Tibial artery (tissue), 4 donors: ENCODE results near the gene PCNX3.

Experiments
- DNase-seq, 2 donors: peaks; one replicate each; pipeline ENCODE4 v3.0.0-alpha.2; 2019
- H3K27ac ChIP-seq, 2 donors: fragments of 200-600 bp; sonication (generic) in 1 of 2; 1 replicate in 1 of 2; 2 replicates in 1 of 2; pipeline ENCODE4 v1.5.1; 2018 to 2019; ENCODE audit warnings: mild to moderate bottlenecking in 1 of 2
- H3K27me3 ChIP-seq, 2 donors: fragments of 200-600 bp; sonication (generic) in 1 of 2; one replicate each; pipeline versions ENCODE4 v1.5.1 to v1.6.0; 2016 to 2019
- H3K36me3 ChIP-seq, 3 donors: fragments of 200-600 bp; sonication (generic) in 2 of 3; one replicate each; pipeline ENCODE4 v1.5.1; 2016 to 2019; ENCODE audit warnings: mild to moderate bottlenecking in 2 of 3
- H3K4me1 ChIP-seq, 4 donors: fragments of 200-600 bp; sonication (generic) in 2 of 4; 1 replicate in 3 of 4; 2 replicates in 1 of 4; pipeline ENCODE4 v1.5.1; 2016 to 2019
- H3K4me3 ChIP-seq, 2 donors: fragments of 200-600 bp; sonication (generic) in 1 of 2; 1 replicate in 1 of 2; 2 replicates in 1 of 2; pipeline ENCODE4 v1.5.1; 2018 to 2019; ENCODE audit warnings: mild to moderate bottlenecking in 2 of 2
- H3K9me3 ChIP-seq, 3 donors: fragments of 200-600 bp; sonication (generic) in 1 of 3; one replicate each; pipeline ENCODE4 v1.5.1; 2016 to 2019
- intact Hi-C: fragments of 100-400 bp; cut with DNase I; formaldehyde crosslinking; loops from one replicate; pipeline ENCODE4 v1.15.0; 2023; ENCODE audit warnings: low total_unique reads
- TF ChIP-seq, protein P1 (sequence below), 2 experiments: fragments of 200-600 bp in 1 of 2; fragments of 450-650 bp in 1 of 2; IDR thresholded peaks; one replicate each; pipeline ENCODE4 v1.5.1; 2017 to 2019; ENCODE audit warnings: antibody characterized with exemption in 2 of 2, mild to moderate bottlenecking in 1 of 2, moderate library complexity in 1 of 2

Gene PCNX3

DNA sequence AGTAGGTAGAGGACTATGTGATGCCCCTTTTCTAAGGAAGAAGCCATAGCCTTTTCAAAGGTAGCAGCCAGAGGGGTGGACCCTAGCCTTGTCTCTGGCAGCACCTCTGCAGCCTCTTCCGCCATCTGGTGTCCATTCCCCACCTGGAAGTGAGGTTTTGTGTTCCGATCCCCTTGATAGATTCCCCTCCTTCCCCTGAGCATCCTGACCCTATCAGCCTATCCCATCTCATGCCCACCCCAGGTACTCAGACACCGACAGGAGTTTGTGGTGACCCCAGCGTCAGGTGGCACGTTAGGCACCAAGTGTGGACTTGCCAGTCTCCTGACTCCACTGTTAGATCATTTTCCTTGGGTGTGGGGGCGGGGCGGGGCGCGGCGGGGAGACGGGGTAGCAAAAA, 43.6 kb upstream of the PCNX3 start:
- Histone ChIP-seq H3K4me3 (peak overlapping the region; percentile 94 to 96), H3K4me1 (peaks cover 0 to 70% (median 56%) of the 10 kb centered on the region in 4 donors), H3K36me3 (peaks cover 0 to 9% (median 0%) of the 10 kb centered on the region in 3 donors), H3K9me3 (no peaks in the 10 kb centered on the region), H3K27me3 (no peaks in the 10 kb centered on the region), H3K27ac (peak overlapping the region; percentile 93 to 98)
- TF ChIP-seq, protein P1, sequence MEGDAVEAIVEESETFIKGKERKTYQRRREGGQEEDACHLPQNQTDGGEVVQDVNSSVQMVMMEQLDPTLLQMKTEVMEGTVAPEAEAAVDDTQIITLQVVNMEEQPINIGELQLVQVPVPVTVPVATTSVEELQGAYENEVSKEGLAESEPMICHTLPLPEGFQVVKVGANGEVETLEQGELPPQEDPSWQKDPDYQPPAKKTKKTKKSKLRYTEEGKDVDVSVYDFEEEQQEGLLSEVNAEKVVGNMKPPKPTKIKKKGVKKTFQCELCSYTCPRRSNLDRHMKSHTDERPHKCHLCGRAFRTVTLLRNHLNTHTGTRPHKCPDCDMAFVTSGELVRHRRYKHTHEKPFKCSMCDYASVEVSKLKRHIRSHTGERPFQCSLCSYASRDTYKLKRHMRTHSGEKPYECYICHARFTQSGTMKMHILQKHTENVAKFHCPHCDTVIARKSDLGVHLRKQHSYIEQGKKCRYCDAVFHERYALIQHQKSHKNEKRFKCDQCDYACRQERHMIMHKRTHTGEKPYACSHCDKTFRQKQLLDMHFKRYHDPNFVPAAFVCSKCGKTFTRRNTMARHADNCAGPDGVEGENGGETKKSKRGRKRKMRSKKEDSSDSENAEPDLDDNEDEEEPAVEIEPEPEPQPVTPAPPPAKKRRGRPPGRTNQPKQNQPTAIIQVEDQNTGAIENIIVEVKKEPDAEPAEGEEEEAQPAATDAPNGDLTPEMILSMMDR (IDR thresholded peaks at IDR 0.05) = peak; percentile 29 to 51
- DNase-seq = no peak
- intact Hi-C loops = no loop called here

DNA sequence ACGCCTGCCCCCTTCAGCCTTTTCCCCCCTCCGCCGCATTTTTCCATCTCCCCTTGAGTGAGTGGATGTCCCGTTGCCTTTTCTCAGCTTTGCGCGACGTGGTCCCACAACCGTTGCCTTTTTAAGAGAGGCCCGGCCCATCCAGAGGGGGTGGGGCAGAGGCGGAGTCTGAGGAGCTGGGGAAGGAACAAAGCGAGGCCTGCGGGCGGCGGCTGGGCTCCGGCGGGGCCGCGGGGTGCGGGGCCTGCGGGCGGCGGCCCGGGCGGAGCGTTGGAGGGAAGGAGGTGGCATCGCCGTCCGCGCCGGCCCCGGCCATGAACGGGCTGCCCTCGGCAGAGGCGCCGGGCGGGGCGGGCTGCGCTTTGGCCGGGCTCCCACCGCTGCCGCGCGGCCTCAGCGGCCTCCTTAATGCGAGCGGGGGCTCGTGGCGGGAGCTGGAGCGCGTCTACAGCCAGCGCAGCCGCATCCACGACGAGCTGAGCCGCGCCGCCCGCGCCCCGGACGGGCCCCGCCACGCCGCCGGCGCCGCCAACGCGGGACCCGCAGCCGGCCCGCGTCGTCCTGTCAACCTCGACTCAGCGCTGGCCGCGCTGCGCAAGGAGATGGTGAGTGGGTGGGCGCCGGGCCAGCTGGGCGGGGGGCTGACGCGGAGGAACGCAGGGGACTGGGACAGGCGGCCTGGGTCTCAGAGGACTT, 43.1 kb upstream of the PCNX3 start, which contains the start of gene FAM89B:
FAM89B (plus strand) TSS at position 183 of the 696 bp plus-strand sequence; CDS start at position 315, 132 bp downstream.
- Histone ChIP-seq H3K27me3 (no peaks in the 10 kb centered on the region), H3K9me3 (no peaks in the 10 kb centered on the region), H3K36me3 (peaks cover 0 to 9% (median 0%) of the 10 kb centered on the region in 3 donors), H3K27ac (peak within 1 kb of the TSS; percentile 93 to 98), H3K4me3 (peak within 1 kb of the TSS; percentile 94 to 96), H3K4me1 (peaks cover 0 to 73% (median 54%) of the 10 kb centered on the region in 4 donors)
- peak; percentile 96 for DNase-seq
- intact Hi-C loops = no loop called here
- TF ChIP-seq, protein P1 (IDR thresholded peaks at IDR 0.05) = no peak

DNA sequence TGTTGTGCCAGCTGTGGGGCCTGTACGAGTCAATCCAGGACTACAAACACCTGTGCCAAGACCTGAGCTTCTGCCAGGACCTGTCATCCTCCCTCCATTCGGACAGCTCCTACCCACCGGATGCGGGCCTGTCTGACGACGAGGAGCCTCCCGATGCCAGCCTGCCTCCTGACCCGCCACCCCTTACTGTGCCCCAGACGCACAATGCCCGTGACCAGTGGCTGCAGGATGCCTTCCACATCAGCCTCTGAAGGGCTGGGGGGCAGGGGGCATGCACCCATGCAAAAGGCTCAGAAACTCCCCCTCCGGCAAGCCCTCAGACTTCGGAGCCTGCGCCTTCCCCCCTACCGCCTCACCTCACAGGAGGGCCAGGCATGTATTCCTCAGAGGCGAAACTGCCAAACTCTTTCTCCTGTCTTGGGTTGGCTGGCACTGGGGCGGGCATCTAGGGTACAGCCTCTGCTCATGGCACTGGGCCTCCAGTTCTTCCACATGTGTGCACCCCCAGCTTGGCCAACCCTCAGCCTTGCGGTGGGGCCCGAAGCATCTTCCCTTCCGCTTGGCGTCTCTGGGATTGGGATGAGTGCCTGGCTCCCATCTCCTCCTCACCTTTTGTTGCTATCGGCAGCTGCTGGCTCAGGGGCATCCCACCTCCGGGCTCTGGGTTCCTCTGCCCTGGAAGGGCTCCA, 42.0 kb upstream of the PCNX3 start:
- no peaks in the 10 kb centered on the region for H3K9me3 ChIP-seq
- peak overlapping the region; percentile 93 to 98 for H3K27ac ChIP-seq
- H3K4me1 ChIP-seq = peaks cover 0 to 75% (median 56%) of the 10 kb centered on the region in 4 donors
- peaks cover 0 to 5% (median 5%) of the 10 kb centered on the region in 3 donors for H3K36me3 ChIP-seq
- peak overlapping the region; percentile 94 to 96 for H3K4me3 ChIP-seq
- H3K27me3 ChIP-seq = no peaks in the 10 kb centered on the region
- intact Hi-C loops = no loop called here
- DNase-seq = no peak
- TF ChIP-seq, protein P1 (IDR thresholded peaks at IDR 0.05) = no peak

DNA sequence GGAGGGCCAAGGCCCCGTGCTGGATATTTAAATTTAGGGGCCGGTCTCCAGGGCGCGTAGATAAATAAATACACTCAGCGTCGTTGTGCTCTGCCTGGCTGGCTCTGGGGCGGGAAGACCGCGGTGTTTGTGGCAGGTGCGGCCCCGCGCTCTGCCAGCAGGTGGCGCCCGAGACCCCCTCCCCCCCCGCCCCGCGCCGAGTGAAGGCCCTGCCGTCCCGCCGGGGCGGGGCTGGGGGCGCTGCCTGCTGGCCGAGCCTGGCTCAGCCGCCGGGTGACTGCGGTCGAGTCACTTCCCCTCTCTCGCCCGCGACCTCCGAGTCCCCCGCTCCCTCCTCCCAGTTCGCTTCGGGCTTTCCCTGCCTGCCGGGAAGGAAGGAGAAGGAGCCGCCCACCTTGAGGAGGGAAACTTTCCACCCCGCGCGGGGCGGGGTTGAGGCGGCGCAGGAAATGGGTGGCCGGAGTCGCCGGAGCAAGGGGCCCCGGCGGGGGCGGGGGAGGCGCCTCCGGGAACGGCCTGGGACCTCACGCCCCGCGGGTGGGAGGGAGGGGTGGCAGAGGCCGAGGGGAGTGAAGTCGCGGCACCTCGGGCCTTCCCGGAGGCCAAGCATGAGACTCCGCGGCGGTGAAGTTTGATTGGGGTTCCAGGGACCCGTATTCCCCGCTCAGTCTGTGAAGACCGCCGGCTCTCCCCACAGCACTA, 41.3 kb upstream of the PCNX3 start:
- Histone ChIP-seq H3K36me3 (peaks cover 5 to 13% (median 6%) of the 10 kb centered on the region in 3 donors), H3K4me1 (peaks cover 0 to 75% (median 56%) of the 10 kb centered on the region in 4 donors), H3K9me3 (no peaks in the 10 kb centered on the region), H3K4me3 (peak overlapping the region; percentile 94 to 96), H3K27me3 (no peaks in the 10 kb centered on the region), H3K27ac (peak overlapping the region; percentile 93 to 98)
- intact Hi-C loops = no loop called here
- TF ChIP-seq, protein P1 (IDR thresholded peaks at IDR 0.05) = peak; percentile 87 to 97
- peak; percentile 91 to 97 for DNase-seq

DNA sequence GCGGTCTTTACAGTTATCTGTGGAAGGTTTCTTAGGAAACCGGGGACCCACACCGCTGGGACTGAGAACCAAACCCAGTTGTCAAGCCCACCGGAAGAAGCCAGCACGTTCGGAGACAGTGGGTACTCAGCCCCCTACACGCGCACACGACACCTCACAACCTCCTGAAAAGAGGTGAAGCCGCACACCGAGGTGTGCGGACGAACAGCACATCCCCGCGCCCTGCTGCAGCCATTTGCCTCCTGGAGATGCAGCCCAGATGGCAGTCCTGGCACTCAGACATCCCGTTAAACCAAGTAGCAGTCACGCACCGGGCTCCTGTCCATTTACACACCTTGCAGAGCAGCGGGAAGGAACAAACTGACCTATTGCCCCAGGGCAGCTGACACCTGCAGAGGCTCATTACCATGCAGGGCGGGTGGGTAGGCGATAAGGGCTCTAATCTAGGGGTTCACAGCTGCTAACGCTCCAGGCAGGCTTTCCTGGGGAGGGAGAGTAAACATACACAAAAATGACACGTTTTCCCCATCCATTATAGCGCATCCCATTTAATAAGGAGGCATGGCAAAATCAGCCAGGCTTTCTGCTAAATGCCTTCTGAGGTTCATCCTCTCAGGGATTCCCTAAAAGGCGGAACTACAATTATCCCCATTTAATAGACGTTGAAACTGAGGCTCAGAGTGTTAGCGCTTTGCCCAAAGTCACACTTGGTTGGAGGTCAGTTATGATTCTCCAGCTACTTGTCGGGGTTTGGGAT, 40.6 kb upstream of the PCNX3 start:
- DNase-seq = no peak
- intact Hi-C loops = no loop called here
- TF ChIP-seq, protein P1 (IDR thresholded peaks at IDR 0.05) = no peak
- Histone ChIP-seq H3K4me3 (peak overlapping the region; percentile 94 to 96), H3K27ac (peak overlapping the region; percentile 93 to 98), H3K4me1 (peaks cover 0 to 77% (median 56%) of the 10 kb centered on the region in 4 donors), H3K36me3 (peaks cover 11 to 20% (median 14%) of the 10 kb centered on the region in 3 donors), H3K27me3 (no peaks in the 10 kb centered on the region), H3K9me3 (no peaks in the 10 kb centered on the region)
